Mononuclear cell (primary cell): ENCODE data around the gene RTL3. TPM values are rescaled to one million over a fixed set of nuclear protein-coding genes. Genes with fewer than 3 reads are reported as not detected.
"Not testable (repeated sequence)": the region's sequence is repeated elsewhere in the genome, so short reads cannot be mapped to it uniquely, and the experiment has no call there.

Experiments used
- H3K27me3 ChIP-seq: 2 replicates; pipeline ENCODE4 v1.6.0; 2011; ENCODE audit warnings: low read length, control low read depth; ENCODE audit not compliant: insufficient read depth
- H3K4me1 ChIP-seq: 2 replicates; pipeline ENCODE4 v1.5.1; 2011; ENCODE audit warnings: mild to moderate bottlenecking, low read length, control low read depth; ENCODE audit not compliant: insufficient read depth
- H3K4me3 ChIP-seq: 2 replicates; pipeline ENCODE4 v1.5.1; 2011; ENCODE audit warnings: mild to moderate bottlenecking, low read length, moderate library complexity
- H3K9me3 ChIP-seq: 2 replicates; pipeline ENCODE4 v1.5.1; 2011; ENCODE audit warnings: low read depth, mild to moderate bottlenecking, control low read depth, low read length
- total RNA-seq: library from RNA; depleted of rRNA; stranded (reverse); fragments of >200 nt; gene quantifications from one replicate; pipeline ENCODE4 v1.2.3, GENCODE V29; 2012

Gene RTL3
- total RNA-seq, 1 donor, result not detected

- Histone ChIP-seq H3K4me3 (no peak overlapping the region), H3K4me1 (no peaks in the 10 kb centered on the region), H3K27me3 (no peaks in the 10 kb centered on the region), H3K9me3 (peaks cover 7% of the 10 kb centered on the region)
Measured at GRCh38 chrX:78643874-78644273, 15.3 kb downstream of the RTL3 start.

GRCh38 chrX:78643096-78643495, 16.0 kb downstream of the RTL3 start:
- H3K4me3 ChIP-seq, result no peak overlapping the region

GRCh38 chrX:78636096-78636495, 23.0 kb downstream of the RTL3 start:
- H3K4me3 ChIP-seq, H3K9me3 ChIP-seq, H3K27me3 ChIP-seq, H3K4me1 ChIP-seq: not testable (repeated sequence)

More at GRCh38 chrX:78643096-78643495, 16.0 kb downstream of the RTL3 start:
- Histone ChIP-seq H3K4me1 (no peaks in the 10 kb centered on the region), H3K27me3 (no peaks in the 10 kb centered on the region), H3K9me3 (peaks cover 7% of the 10 kb centered on the region)

GRCh38 chrX:78624962-78625909, 33.9 kb downstream of the RTL3 start:
- no peaks in the 10 kb centered on the region for H3K9me3 ChIP-seq
- no peaks in the 10 kb centered on the region for H3K4me1 ChIP-seq

GRCh38 chrX:78624426-78624825, 34.7 kb downstream of the RTL3 start:
- Histone ChIP-seq H3K4me3 (no peak overlapping the region), H3K4me1 (no peaks in the 10 kb centered on the region), H3K27me3 (no peaks in the 10 kb centered on the region), H3K9me3 (no peaks in the 10 kb centered on the region)

More at GRCh38 chrX:78624962-78625909, 33.9 kb downstream of the RTL3 start:
- no peaks in the 10 kb centered on the region for H3K27me3 ChIP-seq
- no peak overlapping the region for H3K4me3 ChIP-seq

GRCh38 chrX:78622831-78623230, 36.3 kb downstream of the RTL3 start:
- Histone ChIP-seq H3K27me3 (no peaks in the 10 kb centered on the region), H3K4me3 (no peak overlapping the region), H3K9me3 (no peaks in the 10 kb centered on the region), H3K4me1 (no peaks in the 10 kb centered on the region)

- Histone ChIP-seq H3K9me3 (no peaks in the 10 kb centered on the region), H3K4me1 (no peaks in the 10 kb centered on the region), H3K27me3 (no peaks in the 10 kb centered on the region), H3K4me3 (no peak overlapping the region)
Measured at GRCh38 chrX:78619834-78620233, 39.3 kb downstream of the RTL3 start.

- Histone ChIP-seq H3K4me3 (no peak overlapping the region), H3K9me3 (no peaks in the 10 kb centered on the region), H3K27me3 (no peaks in the 10 kb centered on the region), H3K4me1 (no peaks in the 10 kb centered on the region)
Measured at GRCh38 chrX:78618987-78619386, 40.1 kb downstream of the RTL3 start.

- Histone ChIP-seq H3K27me3 (no peaks in the 10 kb centered on the region), H3K4me3 (no peak overlapping the region), H3K9me3 (no peaks in the 10 kb centered on the region), H3K4me1 (no peaks in the 10 kb centered on the region)
Measured at GRCh38 chrX:78614264-78614663, 44.9 kb downstream of the RTL3 start.

Other genes with a start within 250 kb of the RTL3 start
- 0.10 TPM for gene LPAR4, start 88.4 kb upstream of the RTL3 start, total RNA-seq